GM12873 (cell line): ENCODE measurements around the gene LCP2.

Experiments
- CTCF ChIP-seq: IDR thresholded peaks from 2 replicates; pipeline ENCODE4 v1.5.1; 2012; ENCODE audit warnings: low read depth, mild to moderate bottlenecking, moderate library complexity, low read length, control low read depth; ENCODE audit not compliant: insufficient read depth; ENCODE audit errors: missing control alignments

Gene LCP2

GRCh38 chr5:170204202-170204601 lies 93.4 kb downstream of the LCP2 start:
- TF ChIP-seq CTCF: no peak

GRCh38 chr5:170202117-170202516 lies 95.5 kb downstream of the LCP2 start:
- TF ChIP-seq CTCF: no peak

GRCh38 chr5:170201311-170201710 lies 96.3 kb downstream of the LCP2 start:
- no peak for TF ChIP-seq CTCF

- TF ChIP-seq CTCF: no peak
Observed at GRCh38 chr5:170200876-170201275, 96.7 kb downstream of the LCP2 start.
